Raji (cell line): Measurements from ENCODE around the gene HDAC7.

ENCODE experiments used
- POLR2A ChIP-seq: IDR thresholded peaks from 2 replicates; pipeline ENCODE4 v1.6.1; 2011; ENCODE audit warnings: low read depth, low read length, control low read depth; ENCODE audit not compliant: insufficient read depth

The HDAC7 gene

GRCh38 chr12:47852096-47852571, 32.4 kb upstream of the HDAC7 start:
- TF ChIP-seq POLR2A, result no peak

- no peak for TF ChIP-seq POLR2A
These were observed 31.7 kb upstream of the HDAC7 start for GRCh38 chr12:47851303-47851952.

- TF ChIP-seq POLR2A, result no peak
These were observed 30.7 kb upstream of the HDAC7 start for GRCh38 chr12:47850153-47851084.

- no peak for TF ChIP-seq POLR2A
These were observed 29.6 kb upstream of the HDAC7 start for GRCh38 chr12:47849261-47849660.

GRCh38 chr12:47848853-47849252, 29.1 kb upstream of the HDAC7 start:
- TF ChIP-seq POLR2A, result no peak

- no peak for TF ChIP-seq POLR2A
These were observed 26.7 kb upstream of the HDAC7 start for GRCh38 chr12:47846294-47846996.

- no peak for TF ChIP-seq POLR2A
These were observed 25.4 kb upstream of the HDAC7 start for GRCh38 chr12:47845081-47845480.

GRCh38 chr12:47844264-47845019, 24.7 kb upstream of the HDAC7 start:
- TF ChIP-seq POLR2A, result no peak

GRCh38 chr12:47843226-47843980, 23.7 kb upstream of the HDAC7 start:
- TF ChIP-seq POLR2A, result no peak

GRCh38 chr12:47841910-47842309, 22.2 kb upstream of the HDAC7 start:
- no peak for TF ChIP-seq POLR2A

- no peak for TF ChIP-seq POLR2A
These were observed 21.8 kb upstream of the HDAC7 start for GRCh38 chr12:47841501-47841900.

- no peak for TF ChIP-seq POLR2A
These were observed 20.9 kb upstream of the HDAC7 start for GRCh38 chr12:47840571-47840970.

GRCh38 chr12:47839214-47839876, 19.6 kb upstream of the HDAC7 start:
- TF ChIP-seq POLR2A, result no peak
